ENCODE measurements around the gene ZBTB7C. TPM values are rescaled to one million over a fixed set of nuclear protein-coding genes. Genes with fewer than 3 reads are reported as not detected.

The ZBTB7C gene
- total RNA-seq, 1 donor from 2014 or later = not detected

DNA sequence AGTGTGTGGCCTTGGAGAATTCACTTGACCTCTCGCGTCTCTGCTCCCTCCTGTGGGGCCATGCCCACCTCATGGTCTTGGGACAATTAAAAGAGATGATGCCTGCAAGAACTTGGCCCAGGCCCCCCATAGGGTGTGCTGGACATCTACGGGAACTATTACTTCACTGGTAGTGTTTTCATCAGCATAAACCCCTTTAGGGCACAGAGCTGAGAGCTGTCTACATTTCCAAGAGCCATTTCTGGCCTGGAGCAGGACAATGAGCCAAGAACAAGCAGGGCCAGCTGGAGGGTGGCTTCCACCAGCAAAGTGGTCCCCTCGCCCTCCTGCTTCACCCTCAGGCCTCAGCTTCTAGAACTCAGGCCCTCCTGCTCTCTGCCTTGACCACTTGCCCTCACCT lies 232.3 kb downstream of the ZBTB7C start:
- peaks cover 13% of the 10 kb centered on the region for H3K27me3 Mint-ChIP-seq
- intact Hi-C loops (cut with micrococcal nuclease) = no loop called here
- no peak overlapping the region for H3K27ac Mint-ChIP-seq
- H3K4me1 Mint-ChIP-seq = no peaks in the 10 kb centered on the region
- H3K9me3 Mint-ChIP-seq = no peaks in the 10 kb centered on the region
- no peak overlapping the region for H3K4me3 Mint-ChIP-seq
- POLR2A ChIA-PET = no interaction called here
- CTCF ChIA-PET = no interaction called here
- no peak for DNase-seq
- no peaks in the 10 kb centered on the region for H3K36me3 Mint-ChIP-seq (ENCODE audit: low read depth)
- TF ChIP-seq, protein P1, sequence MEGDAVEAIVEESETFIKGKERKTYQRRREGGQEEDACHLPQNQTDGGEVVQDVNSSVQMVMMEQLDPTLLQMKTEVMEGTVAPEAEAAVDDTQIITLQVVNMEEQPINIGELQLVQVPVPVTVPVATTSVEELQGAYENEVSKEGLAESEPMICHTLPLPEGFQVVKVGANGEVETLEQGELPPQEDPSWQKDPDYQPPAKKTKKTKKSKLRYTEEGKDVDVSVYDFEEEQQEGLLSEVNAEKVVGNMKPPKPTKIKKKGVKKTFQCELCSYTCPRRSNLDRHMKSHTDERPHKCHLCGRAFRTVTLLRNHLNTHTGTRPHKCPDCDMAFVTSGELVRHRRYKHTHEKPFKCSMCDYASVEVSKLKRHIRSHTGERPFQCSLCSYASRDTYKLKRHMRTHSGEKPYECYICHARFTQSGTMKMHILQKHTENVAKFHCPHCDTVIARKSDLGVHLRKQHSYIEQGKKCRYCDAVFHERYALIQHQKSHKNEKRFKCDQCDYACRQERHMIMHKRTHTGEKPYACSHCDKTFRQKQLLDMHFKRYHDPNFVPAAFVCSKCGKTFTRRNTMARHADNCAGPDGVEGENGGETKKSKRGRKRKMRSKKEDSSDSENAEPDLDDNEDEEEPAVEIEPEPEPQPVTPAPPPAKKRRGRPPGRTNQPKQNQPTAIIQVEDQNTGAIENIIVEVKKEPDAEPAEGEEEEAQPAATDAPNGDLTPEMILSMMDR (IDR thresholded peaks at IDR 0.05) = no peak
- ATAC-seq (ENCODE audit: low read depth) = no peak

DNA sequence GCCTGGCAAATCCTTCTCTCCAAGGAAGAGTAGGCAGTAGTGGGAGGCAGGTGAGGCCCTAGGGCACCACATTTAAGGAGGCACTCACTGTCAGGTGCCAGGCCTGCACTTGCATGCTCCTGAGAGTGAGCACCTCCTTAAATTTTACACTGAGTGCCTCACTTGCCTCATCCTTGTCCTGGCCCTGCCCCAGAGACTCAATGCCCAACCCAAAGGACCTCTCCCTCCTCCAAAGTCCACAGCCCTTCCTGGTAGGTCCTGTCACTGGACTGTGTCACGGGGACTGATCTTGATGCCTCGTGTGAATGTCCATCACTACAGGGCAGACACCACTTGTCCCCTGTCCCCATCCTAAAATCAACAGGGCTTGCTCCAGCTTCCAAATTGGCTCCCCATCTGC lies 235.6 kb downstream of the ZBTB7C start:
- TF ChIP-seq, protein P1 (IDR thresholded peaks at IDR 0.05) = no peak
- intact Hi-C loops (cut with micrococcal nuclease) = no loop called here
- POLR2A ChIA-PET = no interaction called here
- no peaks in the 10 kb centered on the region for H3K36me3 Mint-ChIP-seq (ENCODE audit: low read depth)
- no peaks in the 10 kb centered on the region for H3K4me1 Mint-ChIP-seq
- no peak overlapping the region for H3K27ac Mint-ChIP-seq
- CTCF ChIA-PET = no interaction called here
- H3K4me3 Mint-ChIP-seq = no peak overlapping the region
- DNase-seq (no peak), ATAC-seq (ENCODE audit: low read depth) (no peak)
- H3K27me3 Mint-ChIP-seq = peaks cover 24% of the 10 kb centered on the region
- H3K9me3 Mint-ChIP-seq = no peaks in the 10 kb centered on the region

DNA sequence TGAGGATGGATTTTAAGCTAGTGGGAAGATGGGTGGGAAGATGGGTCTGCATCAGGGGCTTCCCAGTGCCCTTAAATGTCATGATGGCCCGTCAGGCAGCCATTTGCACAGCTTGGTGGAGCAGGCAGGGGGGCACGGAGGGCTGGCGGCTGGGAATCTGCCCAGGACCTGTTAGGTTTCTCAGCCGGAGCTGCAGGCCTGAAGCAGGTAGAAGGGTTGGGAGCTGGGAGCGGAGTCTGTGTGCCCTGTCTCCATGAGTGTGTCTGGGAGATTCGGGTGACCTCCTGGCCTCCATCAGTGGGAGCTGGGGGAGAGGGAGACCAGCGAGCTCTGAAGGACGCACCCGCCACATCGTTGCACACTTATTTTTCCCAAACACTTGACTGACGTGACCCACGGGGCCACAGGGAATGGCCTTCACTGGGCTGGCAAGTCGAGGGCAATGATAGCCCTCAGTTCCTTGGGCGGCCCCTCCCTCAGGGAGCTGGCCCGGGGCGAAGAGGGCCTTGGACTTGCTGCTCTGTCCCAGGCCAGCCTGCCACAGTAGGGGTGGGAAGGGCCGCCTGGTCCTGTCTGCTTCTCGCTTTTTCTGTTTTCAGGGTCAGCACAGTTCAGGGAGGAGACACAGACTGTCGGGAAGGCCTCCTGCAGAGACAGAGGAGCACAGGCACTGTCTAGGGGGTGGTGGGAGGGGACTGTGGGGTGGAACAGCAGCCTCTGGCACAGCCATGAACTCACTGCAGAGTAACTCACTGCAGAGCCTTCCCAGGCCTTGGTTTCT lies 236.8 kb downstream of the ZBTB7C start:
- DNase-seq (no peak), ATAC-seq (ENCODE audit: low read depth) (no peak)
- H3K9me3 Mint-ChIP-seq = no peaks in the 10 kb centered on the region
- TF ChIP-seq, protein P1 (IDR thresholded peaks at IDR 0.05) = no peak
- POLR2A ChIA-PET = no interaction called here
- CTCF ChIA-PET = no interaction called here
- no peak overlapping the region for H3K4me3 Mint-ChIP-seq
- intact Hi-C loops (cut with micrococcal nuclease) = no loop called here
- H3K27ac Mint-ChIP-seq = no peak overlapping the region
- H3K4me1 Mint-ChIP-seq = no peaks in the 10 kb centered on the region
- H3K36me3 Mint-ChIP-seq (ENCODE audit: low read depth) = no peaks in the 10 kb centered on the region
- H3K27me3 Mint-ChIP-seq = peaks cover 26% of the 10 kb centered on the region

DNA sequence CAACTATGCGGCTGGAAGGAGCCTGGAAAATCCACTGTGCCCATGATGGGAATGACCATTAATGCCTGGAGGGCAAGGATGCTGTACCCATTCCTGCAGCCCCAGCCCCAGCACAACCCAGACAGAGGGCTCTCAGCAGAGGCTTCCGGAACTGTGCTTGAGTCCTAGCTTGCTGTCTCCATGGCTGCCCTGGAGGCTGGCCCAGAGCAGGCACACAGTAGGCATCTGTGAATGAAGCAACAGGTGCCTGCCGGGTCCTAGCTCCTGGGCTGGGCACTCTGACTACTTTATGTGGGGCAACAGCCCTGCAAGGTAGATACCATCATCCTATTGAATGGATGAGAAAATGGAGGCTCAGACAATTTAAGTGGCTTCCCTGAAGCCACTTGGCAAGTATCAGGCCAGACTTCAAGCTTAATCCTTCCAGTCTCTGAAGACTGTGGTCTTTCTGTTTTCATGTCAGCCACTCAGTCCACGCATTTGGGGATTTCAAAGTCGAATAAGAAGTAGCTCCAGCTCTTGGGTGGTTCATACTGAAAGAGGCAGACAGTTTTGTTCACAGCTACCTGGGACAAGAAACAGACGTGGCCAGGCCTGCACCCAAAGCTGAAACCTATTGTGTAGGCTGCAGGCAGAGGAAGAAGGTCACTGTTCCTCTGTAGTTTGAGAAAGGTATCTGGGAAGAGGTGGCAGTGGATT lies 237.5 kb downstream of the ZBTB7C start:
- intact Hi-C loops (cut with micrococcal nuclease) = no loop called here
- TF ChIP-seq, protein P1 (IDR thresholded peaks at IDR 0.05) = no peak
- ATAC-seq (ENCODE audit: low read depth) (no peak), DNase-seq (no peak)
- peaks cover 31% of the 10 kb centered on the region for H3K27me3 Mint-ChIP-seq
- ChIA-PET POLR2A (no interaction called here), CTCF (no interaction called here)
- no peaks in the 10 kb centered on the region for H3K9me3 Mint-ChIP-seq
- no peak overlapping the region for H3K27ac Mint-ChIP-seq
- no peaks in the 10 kb centered on the region for H3K4me1 Mint-ChIP-seq
- H3K4me3 Mint-ChIP-seq = no peak overlapping the region
- no peaks in the 10 kb centered on the region for H3K36me3 Mint-ChIP-seq (ENCODE audit: low read depth)

DNA sequence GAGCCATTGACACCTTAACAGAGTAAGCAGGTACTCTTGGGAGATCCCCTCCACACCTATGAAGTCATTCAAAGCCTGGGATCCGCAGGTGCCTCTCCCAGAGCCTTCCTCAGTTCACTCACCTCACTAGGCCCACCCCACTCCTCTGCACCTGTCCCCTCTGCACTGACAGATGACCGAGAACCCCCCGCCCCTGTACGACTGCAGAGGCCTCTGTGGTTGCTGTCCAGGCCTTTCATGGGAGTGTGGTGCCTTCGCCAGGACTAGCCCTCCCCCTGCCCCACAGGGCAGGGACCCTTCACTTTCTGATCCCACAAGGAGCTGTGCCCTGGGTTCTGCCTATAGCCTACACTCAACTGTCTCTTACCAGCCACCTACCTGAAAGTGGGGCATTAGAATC lies 238.5 kb downstream of the ZBTB7C start:
- no peaks in the 10 kb centered on the region for H3K4me1 Mint-ChIP-seq
- no peaks in the 10 kb centered on the region for H3K36me3 Mint-ChIP-seq (ENCODE audit: low read depth)
- CTCF ChIA-PET = no interaction called here

More for the DNA sequence above, 238.5 kb downstream of the ZBTB7C start:
- ATAC-seq (ENCODE audit: low read depth) = no peak
- POLR2A ChIA-PET = no interaction called here
- intact Hi-C loops (cut with micrococcal nuclease) = no loop called here
- no peak overlapping the region for H3K4me3 Mint-ChIP-seq
- DNase-seq = no peak
- TF ChIP-seq, protein P1 (IDR thresholded peaks at IDR 0.05) = no peak
- H3K9me3 Mint-ChIP-seq = no peaks in the 10 kb centered on the region
- no peak overlapping the region for H3K27ac Mint-ChIP-seq
- peaks cover 34% of the 10 kb centered on the region for H3K27me3 Mint-ChIP-seq

Data from activated B cell treated with CpG ODN at 0.5 μM for 24 hours (primary cell).